ENCODE measurements around the gene DUS4L.

DUS4L gene

GRCh38 chr7:107596881-107597581 lies 33.3 kb downstream of the DUS4L start (continued):
- no peak for TF ChIP-seq ZNF529 (tag by site-specific recombination; IDR thresholded peaks at IDR 0.05; ENCODE audit: insufficient replicate concordance)
- TF ChIP-seq, protein P1, sequence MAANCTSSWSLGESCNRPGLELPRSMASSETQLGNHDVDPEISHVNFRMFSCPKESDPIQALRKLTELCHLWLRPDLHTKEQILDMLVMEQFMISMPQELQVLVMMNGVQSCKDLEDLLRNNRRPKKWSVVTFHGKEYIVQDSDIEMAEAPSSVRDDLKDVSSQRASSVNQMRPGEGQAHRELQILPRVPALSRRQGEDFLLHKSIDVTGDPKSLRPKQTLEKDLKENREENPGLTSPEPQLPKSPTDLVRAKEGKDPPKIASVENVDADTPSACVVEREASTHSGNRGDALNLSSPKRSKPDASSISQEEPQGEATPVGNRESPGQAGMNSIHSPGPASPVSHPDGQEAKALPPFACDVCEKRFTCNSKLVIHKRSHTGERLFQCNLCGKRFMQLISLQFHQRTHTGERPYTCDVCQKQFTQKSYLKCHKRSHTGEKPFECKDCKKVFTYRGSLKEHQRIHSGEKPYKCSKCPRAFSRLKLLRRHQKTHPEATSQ (tag by site-specific recombination; IDR thresholded peaks at IDR 0.05) = no peak

DNA sequence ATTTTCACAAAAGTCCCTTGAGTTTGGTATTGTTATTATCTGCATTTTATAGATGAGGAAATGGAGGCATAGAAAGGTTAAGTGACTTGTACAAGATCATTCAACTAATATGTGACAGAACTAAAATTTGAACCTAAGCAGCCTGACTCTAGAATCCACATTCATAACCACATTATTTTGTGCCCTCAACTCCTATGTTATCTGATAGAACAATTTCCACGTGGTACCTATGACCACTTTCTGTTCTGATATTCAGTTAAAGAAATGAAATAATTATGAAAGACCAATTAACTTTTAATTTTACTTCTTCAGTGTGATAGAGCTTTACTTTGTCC lies 33.8 kb downstream of the DUS4L start:
- Histone ChIP-seq H3K9me3 (ENCODE audit: control insufficient read depth, insufficient read depth, low read depth, low read length) (no peaks in the 10 kb centered on the region), H3K4me3 (ENCODE audit: low read depth, low read length) (no peak overlapping the region), H3K27ac (ENCODE audit: extremely low read depth, low read depth, low read length) (0 out of 2 replicates have a peak overlapping the region, but pooled peaks have one; percentile 37), H3K36me3 (ENCODE audit: control insufficient read depth in 2 of 2, insufficient read depth in 1 of 2, low read length in 2 of 2) (peaks cover 4 to 8% of the 10 kb centered on the region in 2 experiments; a peak in 2 of 3 replicates), H3K4me1 (ENCODE audit: control insufficient read depth, insufficient read depth, low read length) (peaks cover 3% of the 10 kb centered on the region)
- ChIA-PET CTCF (interaction anchor here (0.6 to 1.2 kb wide), 3 partner anchors 277 to 549 kb away, joined by 3 to 5 read pairs (median 3); no protein-coding TSS in a partner anchor), POLR2A (no interaction called here)
- TF ChIP-seq ZFP3 (tag by site-specific recombination; IDR thresholded peaks at IDR 0.05; ENCODE audit: low read depth) = peak; percentile 63
- no peak for TF ChIP-seq ZNF830 (tag by site-specific recombination; IDR thresholded peaks at IDR 0.05; ENCODE audit: low read depth)

GRCh38 chr7:107597953-107598352 lies 34.2 kb downstream of the DUS4L start:
- Histone ChIP-seq H3K9me3 (ENCODE audit: control insufficient read depth, insufficient read depth, low read depth, low read length) (no peaks in the 10 kb centered on the region), H3K27ac (ENCODE audit: extremely low read depth, low read depth, low read length) (no peak overlapping the region), H3K4me1 (ENCODE audit: control insufficient read depth, insufficient read depth, low read length) (peaks cover 3% of the 10 kb centered on the region), H3K36me3 (ENCODE audit: control insufficient read depth in 2 of 2, insufficient read depth in 1 of 2, low read length in 2 of 2) (peaks cover 4 to 8% of the 10 kb centered on the region in 2 experiments), H3K4me3 (ENCODE audit: low read depth, low read length) (no peak overlapping the region)
- ChIA-PET POLR2A (no interaction called here), CTCF (interaction anchor here (0.7 kb wide), 1 partner anchor 388 kb away, joined by 3 read pairs; no protein-coding TSS in a partner anchor)
- TF ChIP-seq, protein P2, sequence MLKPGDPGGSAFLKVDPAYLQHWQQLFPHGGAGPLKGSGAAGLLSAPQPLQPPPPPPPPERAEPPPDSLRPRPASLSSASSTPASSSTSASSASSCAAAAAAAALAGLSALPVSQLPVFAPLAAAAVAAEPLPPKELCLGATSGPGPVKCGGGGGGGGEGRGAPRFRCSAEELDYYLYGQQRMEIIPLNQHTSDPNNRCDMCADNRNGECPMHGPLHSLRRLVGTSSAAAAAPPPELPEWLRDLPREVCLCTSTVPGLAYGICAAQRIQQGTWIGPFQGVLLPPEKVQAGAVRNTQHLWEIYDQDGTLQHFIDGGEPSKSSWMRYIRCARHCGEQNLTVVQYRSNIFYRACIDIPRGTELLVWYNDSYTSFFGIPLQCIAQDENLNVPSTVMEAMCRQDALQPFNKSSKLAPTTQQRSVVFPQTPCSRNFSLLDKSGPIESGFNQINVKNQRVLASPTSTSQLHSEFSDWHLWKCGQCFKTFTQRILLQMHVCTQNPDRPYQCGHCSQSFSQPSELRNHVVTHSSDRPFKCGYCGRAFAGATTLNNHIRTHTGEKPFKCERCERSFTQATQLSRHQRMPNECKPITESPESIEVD (tag by site-specific recombination; IDR thresholded peaks at IDR 0.05) = peak; percentile 81
- no peak for TF ChIP-seq PRDM2 (tag by site-specific recombination; IDR thresholded peaks at IDR 0.05; ENCODE audit: borderline replicate concordance)
- TF ChIP-seq ZNF558 (tag by site-specific recombination; IDR thresholded peaks at IDR 0.05) = no peak
- TF ChIP-seq EGR2 (tag by site-specific recombination; IDR thresholded peaks at IDR 0.05; ENCODE audit: low read depth) = no peak

GRCh38 chr7:107599262-107599661 lies 35.5 kb downstream of the DUS4L start:
- CTCF ChIA-PET = interaction anchor here (1.0 kb wide), 1 partner anchor 280 kb away, joined by 4 read pairs; no protein-coding TSS in a partner anchor

More at GRCh38 chr7:107599262-107599661, 35.5 kb downstream of the DUS4L start:
- no peak for TF ChIP-seq ZNF248 (tag by site-specific recombination; IDR thresholded peaks at IDR 0.05)
- no peak for TF ChIP-seq ZBTB6 (tag by site-specific recombination; IDR thresholded peaks at IDR 0.05)
- no peak for TF ChIP-seq ZBTB7A (tag by site-specific recombination; IDR thresholded peaks at IDR 0.05; ENCODE audit: low read depth)
- H3K4me1 ChIP-seq (ENCODE audit: control insufficient read depth, insufficient read depth, low read length) = peaks cover 3% of the 10 kb centered on the region
- no peaks in the 10 kb centered on the region for H3K9me3 ChIP-seq (ENCODE audit: control insufficient read depth, insufficient read depth, low read depth, low read length)
- POLR2A ChIA-PET = no interaction called here
- H3K4me3 ChIP-seq (ENCODE audit: low read depth, low read length) = no peak overlapping the region
- H3K27ac ChIP-seq (ENCODE audit: extremely low read depth, low read depth, low read length) = no peak overlapping the region
- H3K36me3 ChIP-seq (ENCODE audit: control insufficient read depth in 2 of 2, insufficient read depth in 1 of 2, low read length in 2 of 2) = peaks cover 7 to 8% of the 10 kb centered on the region in 2 experiments
